GM19468 (cell line): ENCODE measurements around the gene HTRA2.
"Not testable (repeated sequence)": the region's sequence is repeated elsewhere in the genome, so short reads cannot be mapped to it uniquely, and the experiment has no call there.

Experiments
- ATAC-seq: cut with Tn5 transposase; IDR thresholded peaks from one replicate; pipeline ENCODE4 v1.9.1; 2021; ENCODE audit warnings: mild to moderate bottlenecking, moderate library complexity, moderate number of reproducible peaks; ENCODE audit not compliant: unreplicated experiment; ENCODE audit errors: extremely low read depth

Gene HTRA2

DNA sequence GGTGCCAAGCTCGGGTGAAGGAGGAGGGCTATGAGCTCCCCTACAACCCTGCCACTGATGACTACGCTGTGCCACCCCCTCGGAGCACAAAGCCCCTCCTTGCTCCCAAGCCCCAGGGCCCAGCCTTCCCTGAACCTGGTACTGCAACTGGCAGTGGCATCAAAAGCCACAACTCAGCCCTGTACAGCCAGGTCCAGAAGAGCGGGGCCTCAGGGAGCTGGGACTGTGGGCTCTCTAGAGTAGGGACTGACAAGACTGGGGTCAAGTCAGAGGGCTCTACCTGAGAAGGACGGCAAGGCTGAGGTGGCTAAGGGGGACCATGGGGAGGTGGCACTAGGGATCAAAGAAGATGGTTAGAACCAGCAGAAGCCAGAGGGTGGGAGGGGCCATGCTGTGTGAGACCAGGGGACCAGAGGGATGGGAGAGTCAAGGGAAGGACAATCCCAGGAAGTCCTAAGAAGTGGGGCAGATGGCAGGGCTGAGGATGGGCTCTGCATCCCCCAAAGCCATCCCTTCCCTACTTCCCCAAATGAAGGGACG lies 27.2 kb downstream of the HTRA2 start:
- no peak for ATAC-seq

DNA sequence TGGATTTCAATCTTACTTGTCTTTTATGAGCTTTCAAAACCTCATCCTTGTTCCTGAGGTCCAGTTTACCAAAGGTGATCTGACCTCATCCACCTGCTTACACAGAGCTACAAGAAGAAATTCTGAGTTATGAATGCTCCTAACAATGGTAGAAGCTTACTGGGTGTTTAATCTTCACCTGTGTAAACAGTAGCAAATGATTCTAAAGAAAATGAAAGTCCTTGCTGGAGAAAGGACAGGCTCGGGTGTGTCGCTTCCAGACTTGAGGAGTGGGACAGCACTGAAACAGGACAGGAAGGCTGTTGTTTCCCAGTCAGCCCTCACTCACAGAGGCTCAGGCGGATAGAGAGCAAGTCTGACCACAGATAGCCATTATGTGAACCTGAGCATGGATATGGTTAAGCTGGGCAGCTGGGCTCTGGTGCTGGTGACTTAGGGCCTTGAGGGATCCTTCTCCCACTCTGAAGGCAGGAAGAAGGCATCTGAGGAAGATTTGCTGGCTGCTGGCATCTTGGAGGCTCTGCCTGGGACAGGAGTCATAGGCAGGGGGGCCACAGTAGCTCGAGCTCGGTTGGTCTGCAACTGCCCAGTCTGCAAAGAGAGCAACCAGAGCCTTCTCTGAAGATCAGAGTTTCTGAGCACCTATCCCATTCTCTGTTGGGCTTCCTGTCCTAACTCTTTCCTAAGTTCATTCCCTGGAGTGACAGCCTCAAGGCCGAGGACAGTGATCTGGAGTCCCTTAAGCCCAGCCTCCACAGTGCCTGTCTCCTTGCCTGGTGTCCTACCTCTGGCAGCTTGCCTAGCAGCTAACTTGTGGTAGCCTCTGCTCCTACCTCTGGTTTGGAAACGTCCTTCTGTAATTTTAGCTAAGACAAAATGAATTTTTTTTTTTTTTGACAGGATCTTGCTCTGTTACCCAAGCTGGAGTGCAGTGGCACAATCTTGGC lies 28.8 kb downstream of the HTRA2 start:
- ATAC-seq: no peak

DNA sequence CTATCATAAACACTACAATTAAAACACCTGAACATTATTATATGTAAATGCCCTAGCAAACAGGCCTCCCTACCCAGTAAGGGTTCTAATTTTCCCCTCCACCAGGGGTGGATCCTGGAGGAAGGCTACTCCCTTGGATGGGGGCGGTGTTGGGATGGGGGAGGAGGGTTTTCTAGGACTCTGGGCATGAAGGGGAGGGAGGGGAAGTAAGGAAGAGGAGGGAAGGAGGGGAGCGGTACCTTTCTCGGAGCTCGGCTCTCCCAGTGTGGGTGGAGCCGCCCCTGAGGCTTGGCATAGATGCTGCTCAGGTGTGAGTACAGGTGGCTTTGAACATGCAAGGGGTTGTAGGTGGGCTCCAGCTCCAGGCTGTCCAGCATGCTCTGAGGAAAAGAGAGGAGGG lies 30.2 kb downstream of the HTRA2 start:
- ATAC-seq: no peak

DNA sequence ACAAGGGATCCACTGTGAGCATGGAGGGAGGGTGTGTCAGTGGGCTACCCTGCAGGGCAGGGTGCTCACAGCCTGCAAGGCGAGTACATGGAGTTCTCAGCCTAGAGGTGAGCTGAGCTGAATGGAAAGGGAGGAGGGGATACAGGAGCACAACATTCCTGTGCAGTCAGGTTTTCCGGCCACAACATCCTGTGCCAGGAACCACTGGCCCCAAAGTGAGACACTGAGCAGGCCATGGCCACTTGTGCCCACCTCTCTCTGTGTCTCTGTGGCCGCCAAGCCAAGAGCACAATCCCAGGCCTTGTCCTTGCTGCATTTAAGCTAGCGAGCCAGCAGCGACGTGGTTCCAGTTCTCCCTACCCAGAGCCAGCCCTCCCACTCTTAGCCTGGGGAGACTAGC lies 30.9 kb downstream of the HTRA2 start:
- ATAC-seq: no peak

DNA sequence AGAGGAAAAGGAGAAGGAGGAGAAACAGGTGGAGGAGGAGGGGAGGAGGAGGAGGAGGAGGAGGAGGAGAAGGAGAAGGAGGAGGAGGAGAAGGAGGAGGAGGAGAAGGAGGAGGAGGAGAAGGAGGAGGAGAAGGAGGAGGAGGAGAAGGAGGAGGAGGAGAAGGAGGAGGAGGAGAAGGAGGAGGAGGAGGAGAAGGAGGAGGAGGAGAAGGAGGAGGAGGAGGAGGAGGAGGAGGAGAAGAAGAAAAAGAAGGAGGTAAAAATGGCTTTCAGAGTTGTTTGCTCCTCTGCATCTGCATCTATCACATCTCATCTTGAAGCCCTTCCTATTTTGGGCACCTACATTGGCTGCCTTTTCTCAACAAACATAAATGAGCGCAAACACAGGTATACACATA lies 31.3 kb downstream of the HTRA2 start:
- ATAC-seq: not testable (repeated sequence)

DNA sequence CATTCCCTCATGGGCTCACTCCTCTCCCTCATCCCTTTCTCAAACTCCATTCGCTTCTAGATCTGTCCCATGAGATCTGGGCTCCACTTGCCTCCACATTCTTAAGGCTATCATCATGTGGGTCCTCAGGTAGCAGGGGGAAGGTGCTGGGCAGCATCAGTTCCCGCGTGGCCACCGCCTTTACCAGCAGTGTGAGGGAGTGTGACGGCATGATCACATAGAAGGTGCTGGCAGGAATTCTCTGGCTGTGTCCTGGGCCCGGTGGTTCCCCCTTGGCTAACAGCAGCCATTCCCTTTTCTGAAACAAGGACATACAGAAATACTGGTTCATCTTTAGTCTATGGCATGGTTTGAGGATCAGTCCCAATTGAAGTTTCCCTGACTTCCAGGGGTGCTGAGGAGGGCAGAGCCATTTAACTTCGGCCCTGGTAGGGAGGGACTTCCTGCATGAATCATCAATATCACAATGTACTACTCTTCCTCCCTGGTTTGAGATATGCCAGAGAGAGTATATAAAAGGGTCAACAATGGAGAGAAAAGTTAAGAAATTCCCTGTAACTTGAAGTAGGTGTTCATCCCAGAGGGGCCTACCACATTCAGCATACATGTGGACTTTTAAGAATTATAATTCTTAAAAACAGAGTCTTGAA lies 32.5 kb downstream of the HTRA2 start:
- no peak for ATAC-seq

DNA sequence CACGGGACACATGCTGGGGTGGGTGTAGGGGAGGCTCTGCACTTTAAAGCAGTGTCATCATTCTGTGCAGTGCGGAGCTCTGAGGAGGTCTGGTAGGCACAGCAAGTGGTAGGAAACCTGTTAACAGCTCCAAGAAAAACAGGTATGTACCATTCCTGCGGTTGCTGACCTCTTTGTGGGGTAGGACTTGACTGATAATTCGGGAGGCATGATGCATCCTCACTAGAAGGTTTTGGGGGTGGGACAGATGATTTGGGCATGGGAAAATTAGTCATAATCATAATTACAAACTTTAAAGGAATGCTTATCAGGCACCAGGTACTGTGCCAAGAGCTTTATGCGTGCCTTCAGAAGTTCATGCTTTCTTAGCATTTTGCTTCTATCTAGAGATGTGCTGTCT lies 34.5 kb downstream of the HTRA2 start:
- no peak for ATAC-seq

DNA sequence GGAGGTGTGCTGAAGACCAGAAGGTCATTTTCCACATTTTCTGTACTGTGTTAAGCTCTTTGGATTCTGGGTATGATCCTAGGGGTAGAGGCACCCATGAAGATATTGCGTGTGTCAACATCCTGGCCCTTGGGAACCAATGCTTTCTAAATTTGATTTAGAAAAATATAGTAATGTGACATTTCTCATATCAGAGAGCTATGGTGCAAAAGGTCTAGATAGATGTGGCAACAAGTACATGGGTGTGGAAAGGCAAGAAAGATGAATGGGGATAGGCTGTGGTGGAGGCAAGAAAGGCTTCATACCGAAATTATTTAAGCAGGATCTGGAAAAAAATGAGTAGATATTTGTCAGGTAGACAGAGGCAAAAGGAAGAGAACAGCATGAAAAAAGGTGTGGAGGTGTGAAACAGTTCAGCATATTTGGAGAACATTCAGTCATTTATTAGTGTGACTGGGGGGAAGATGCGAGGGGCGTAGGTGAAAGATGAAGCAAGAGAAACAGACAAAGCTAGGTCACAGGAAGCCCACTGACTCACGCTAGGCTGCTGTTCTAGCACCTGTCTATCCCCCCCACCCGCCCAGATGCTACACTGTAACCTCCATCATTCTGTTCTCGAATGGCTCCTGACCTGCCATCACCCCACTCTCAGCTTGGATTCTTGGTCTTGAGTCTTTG lies 36.5 kb downstream of the HTRA2 start:
- ATAC-seq: no peak

DNA sequence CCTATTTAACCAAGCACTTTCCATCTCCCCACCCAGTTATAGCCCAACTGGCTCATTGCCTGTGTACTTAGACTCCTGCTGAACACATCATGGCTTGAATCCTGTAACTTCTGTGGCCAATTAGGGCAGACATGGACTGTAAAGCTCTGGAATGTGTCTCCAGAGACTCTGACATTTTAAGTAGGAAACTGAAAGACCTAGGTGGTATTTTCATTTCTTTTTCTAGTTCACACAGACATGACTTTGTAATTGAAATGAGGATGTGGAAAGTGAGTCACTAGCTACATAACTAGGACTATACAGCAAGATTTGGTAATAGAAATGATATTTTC lies 37.0 kb downstream of the HTRA2 start:
- ATAC-seq: no peak

DNA sequence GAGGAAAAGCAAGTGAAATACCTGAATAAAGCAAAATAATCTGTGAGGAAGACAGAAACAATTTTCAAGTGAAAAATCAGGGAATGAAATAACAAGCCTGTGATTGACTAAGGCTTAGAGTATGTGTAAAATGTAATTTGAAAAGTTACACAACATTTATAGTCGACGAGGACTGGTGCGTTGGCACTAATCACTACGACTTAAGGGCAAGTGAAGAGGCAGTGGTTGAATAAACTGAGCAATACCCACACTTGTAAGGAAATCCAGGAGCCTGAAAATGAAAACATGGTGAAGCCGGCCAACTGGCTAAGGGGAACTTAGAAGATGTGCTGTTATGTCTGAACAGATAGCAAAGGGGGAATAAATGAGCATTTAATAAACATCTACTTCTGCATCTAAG lies 38.1 kb downstream of the HTRA2 start:
- no peak for ATAC-seq

DNA sequence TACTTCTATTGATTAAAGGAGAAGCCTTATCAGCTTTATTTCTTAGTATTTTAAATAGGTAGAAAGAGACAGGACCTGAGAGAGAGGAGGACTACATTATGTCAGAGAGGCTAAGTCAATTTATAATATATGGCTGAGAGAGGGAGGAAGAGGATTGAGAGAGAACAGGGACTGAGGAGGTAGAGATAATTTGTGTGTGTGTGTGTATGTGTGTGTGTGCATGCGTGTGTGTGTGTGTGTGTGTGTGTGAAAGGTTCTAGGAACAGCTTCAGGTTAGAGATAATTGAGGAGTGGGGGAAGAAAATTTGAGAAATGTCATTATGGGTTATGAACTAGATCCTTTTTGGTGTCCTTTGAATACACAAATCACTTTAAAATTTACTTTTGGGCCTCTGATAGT lies 40.0 kb downstream of the HTRA2 start:
- no peak for ATAC-seq

DNA sequence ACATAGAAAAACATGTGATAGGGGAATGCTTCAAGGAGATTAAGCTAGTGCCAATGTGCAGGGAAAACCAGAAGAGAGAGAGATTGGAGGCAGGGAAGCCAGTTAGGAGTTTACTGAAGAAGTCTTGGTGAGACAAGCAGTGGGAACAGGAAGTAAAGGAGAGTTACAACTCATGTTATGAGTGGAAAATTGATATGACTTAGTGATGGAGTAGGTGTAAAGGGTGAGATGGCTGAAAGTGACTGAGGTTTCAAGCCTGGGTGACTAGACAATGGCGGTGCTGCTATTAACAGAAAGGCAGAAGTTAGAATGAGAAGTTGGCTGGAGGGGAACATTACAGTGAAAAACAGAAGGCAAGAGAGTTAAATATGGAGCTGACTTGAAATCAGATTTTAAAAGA lies 41.3 kb downstream of the HTRA2 start:
- ATAC-seq: no peak

DNA sequence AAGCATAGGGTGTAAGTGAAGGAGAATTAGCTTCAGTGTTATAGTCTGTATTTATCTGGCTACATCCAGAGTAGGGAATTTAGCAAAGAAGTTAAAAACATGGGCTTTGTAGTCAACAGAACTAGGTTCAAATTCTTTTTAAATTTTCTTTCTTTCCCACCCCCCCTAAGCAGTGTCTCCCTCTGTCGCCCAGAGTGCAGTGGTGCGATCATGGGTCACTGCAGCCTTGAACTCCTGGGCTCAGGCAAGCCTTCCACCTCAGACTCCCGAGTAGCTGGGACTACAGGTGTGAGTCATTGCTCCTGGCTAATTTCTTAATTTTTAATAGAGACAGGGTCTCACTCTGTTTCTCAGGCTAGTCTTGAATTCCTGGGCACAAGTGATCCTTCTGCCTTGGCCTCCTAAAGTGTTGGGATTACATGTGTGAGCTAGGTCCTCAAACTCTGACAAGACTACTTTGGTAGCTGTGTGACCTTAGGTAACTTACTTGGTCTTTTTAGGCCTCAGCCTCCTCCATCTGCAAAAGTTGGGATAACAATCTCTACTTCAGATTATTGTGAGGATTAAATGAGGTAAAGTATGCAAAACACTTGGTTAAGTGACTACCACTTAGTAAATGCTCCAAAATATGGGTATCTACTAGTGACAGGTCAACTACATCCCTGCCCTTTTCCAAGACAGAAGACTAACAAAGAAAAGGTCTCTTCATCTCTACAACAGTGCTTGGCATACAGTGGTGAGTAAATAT lies 42.6 kb downstream of the HTRA2 start:
- ATAC-seq: no peak

DNA sequence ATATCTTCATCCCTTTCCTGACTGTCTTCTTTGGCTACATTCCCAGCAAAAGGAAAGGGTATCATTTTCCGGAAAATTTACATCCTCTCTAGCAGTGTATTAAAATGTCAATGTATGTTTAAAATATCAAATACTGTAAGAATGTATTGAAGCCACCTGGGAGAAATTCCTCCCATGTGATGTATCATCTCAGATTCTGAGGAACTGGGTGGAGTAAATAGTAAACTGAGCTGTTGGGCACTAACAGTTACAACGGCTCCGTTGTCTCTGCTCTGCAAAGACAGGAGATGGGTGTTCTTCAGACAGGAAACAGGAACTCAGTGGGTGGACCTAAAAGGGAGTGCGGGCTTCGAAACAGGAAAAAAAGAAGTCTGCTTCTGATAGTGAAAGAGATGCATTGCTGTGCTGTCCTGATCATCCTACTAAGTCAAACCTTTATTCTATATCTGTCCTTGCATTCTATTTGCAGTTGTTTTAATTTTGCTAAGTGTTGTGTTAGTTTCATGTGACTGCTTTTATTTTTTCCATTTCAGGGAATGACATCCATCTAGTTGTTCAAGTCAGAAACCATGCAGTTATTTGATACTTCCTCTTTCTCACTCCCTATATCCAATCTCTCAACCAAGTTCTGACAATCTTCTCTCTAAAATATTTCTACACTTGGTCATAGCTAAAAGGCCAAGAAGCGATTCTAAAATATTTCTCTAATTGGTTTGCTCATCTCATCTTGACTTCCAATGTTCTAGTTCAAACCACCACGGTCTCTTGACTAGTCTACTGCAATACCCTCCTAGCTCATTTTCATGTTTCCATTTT lies 44.2 kb downstream of the HTRA2 start:
- peak; percentile 28 for ATAC-seq

DNA sequence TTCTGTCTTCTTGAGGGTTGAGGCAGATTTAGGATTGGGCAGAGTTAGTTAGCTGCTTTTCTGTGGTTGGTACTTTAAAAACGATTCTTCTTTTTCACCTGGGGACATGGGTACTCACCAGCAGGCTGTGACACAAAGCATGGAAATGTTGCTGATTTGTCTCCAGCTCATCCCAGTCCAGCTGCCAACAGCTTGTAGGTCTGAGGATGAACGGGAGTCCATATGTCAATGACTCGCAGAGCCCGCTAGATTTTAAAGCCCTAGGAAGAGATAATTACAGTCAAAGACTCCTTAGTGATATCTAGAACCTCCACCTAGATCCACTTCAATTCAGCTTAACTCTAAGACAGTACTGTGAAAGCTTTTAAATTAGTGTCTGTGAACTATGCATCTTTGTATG lies 45.6 kb downstream of the HTRA2 start:
- ATAC-seq: no peak

DNA sequence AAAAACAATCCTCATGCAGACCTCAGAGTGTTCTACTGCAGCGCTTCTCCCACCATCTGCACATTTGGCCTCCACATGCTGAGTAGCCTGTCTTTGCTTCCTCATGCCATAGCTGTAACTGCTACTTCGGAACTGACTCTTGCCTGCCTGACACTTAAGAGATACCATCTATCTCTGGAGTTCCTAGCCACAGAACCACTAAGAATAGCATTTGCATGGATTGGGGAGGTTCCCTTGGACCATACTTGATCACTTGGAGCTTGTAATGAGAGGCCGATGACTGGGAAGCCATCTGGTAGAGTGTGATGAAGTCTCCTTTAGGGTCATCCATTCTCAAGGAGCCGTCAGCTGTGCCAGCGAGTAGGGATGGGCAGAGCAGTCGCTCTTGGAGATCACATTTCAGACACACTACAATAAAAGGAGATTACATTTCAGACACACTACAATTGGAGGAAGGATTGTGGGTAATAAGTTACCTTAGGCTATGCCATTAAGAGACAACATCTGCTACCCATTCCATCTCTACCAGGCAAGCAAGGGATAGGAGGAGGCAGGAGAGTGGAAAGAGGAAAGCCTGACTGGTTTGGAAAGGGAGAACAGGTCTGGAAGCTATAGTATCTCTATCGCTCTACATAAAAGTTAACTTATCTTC lies 46.6 kb downstream of the HTRA2 start:
- ATAC-seq: no peak

DNA sequence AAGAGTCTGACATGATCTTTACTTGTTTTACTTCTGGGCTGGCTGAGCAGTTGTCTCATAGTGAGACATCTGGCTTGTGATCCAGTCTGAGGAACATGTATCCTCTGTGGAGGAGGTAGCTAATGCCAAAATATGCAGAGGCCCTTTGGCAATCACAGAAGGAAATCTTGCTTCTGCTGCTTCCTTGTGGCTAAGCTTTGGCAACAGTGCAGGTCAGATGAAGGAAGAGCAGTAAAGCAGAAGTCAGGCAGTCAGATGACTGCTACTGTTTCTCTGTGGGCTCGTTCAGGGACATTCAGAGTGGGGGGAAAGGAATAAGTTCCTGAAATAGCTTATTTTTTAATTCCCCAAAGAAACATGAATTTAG lies 47.1 kb downstream of the HTRA2 start:
- ATAC-seq: no peak

DNA sequence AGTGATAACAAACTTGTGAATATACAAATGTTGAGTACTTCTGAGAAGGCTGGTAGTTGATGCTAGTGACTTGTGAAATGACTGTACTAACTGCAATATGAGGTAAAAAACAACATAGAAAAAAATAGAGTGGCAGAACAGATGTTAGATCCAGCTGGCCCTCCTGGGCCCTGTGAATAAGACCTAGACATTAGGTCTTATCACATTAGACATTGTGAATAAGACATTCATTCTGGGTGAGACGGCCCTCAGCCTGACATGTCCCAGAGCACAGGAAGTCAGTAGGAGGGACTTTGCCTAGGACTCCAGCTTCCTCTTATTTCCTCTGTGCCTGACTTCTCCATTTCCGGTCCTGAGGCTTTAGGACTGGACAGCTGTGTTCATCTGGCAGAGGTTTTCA lies 47.7 kb downstream of the HTRA2 start:
- ATAC-seq: no peak

DNA sequence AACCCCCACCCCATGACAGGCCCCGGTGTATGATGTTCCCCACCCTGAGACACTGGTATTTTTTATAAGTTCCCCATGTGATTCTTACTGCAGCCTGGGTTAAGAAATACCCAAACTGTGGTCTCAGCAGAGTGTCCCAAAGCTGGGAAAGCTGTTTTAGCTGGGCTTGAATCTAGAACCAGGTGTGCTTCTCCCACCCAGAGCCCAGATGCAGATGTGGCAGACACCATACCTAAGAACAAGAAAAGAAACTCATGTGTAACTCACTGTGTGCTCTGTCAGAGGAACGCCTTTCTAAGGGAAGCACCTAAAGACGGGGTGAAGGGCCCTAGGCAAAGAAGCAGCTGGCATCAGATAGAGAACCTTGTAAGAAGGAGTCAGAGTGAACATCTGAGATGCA lies 48.7 kb downstream of the HTRA2 start:
- no peak for ATAC-seq
